ENCODE data around the gene MMP2. TPM values are rescaled to one million over a fixed set of nuclear protein-coding genes. Genes with fewer than 3 reads are reported as not detected.

Gene MMP2
- 521 TPM for total RNA-seq
- long read RNA-seq, transcript MMP2-201 (13 exons, 3,741 nt) = major isoform, 171 of 340 reads
- long read RNA-seq, partial matches to known transcripts = 154 of 340 reads
- long read RNA-seq, other reads (novel, unspliced or antisense) = 15 of 340 reads

DNA sequence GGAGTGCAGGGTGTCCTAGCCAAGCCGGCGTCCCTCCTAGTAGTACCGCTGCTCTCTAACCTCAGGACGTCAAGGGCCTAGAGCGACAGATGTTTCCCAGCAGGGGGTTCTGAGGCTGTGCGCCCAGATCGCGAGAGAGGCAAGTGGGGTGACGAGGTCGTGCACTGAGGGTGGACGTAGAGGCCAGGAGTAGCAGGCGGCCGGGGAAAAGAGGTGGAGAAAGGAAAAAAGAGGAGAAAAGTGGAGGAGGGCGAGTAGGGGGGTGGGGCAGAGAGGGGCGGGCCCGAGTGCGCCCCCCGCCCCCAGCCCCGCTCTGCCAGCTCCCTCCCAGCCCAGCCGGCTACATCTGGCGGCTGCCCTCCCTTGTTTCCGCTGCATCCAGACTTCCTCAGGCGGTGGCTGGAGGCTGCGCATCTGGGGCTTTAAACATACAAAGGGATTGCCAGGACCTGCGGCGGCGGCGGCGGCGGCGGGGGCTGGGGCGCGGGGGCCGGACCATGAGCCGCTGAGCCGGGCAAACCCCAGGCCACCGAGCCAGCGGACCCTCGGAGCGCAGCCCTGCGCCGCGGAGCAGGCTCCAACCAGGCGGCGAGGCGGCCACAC lies at the start of gene MMP2:
TSS of gene MMP2 (plus strand) at position 372 of the 603 bp plus-strand sequence. CDS start 282 bp downstream, outside the sequence.
- DNase-seq (ENCODE audit: low spot score) = no peak

DNA sequence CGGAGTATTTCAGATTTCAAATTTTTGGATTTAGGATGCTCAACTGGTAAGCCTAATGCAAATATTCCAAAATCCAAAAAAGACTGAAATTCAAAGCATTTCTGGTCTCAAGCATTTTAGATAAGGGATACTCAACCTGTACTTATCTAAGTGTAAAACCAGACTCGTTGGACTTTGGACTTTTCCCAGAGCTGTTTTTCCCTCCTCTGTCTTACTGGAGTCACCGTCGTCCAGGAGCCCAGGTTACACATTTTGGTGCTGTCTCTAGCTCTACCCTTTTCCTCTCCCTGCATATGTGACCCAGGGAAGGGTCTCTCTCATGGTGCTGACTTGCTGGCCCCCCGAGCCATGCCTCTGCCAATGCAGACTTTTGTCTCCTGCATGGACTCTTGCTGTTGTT lies 46.0 kb upstream of the MMP2 start:
- DNase-seq (ENCODE audit: low spot score) = no peak

DNA sequence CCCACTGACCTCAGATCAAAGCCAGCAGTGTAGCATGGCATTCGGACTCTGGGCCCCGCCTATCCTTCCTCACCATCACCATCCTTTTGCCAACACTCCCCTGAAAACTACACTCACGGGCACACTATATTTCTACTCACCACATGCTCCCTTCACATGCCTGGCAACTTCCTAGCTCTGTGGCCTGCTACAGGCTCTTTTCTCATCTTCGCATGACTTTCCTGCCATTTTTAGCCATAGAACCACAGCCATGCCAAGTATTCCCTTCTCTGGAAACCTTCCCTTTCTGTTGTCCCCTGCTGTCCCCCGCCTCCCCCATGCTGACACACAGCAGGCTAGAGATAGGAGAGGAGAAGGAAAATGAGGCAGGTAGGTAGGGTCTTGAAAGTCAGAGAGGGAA lies 45.5 kb upstream of the MMP2 start:
- DNase-seq (ENCODE audit: low spot score) = no peak

DNA sequence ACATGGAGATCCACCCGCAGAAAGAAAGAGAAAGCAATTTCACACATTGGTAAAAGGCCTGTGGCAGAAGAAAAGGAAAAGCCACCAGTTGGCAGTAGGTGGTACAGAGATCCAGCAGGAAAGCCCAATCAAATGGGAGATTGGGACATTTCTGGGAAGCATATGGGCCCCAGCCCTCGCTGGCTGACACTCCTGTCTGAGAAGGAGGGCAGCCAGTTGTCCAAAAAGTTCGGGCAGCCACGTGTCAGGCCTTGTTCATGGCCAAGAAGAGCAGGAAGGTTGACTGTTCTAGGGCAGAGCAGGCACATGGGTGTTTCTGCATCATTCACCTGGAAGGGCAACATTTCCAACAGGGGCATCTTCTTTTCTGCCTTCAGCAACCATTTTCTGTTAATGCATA lies 45.0 kb upstream of the MMP2 start:
- DNase-seq (ENCODE audit: low spot score) = no peak

DNA sequence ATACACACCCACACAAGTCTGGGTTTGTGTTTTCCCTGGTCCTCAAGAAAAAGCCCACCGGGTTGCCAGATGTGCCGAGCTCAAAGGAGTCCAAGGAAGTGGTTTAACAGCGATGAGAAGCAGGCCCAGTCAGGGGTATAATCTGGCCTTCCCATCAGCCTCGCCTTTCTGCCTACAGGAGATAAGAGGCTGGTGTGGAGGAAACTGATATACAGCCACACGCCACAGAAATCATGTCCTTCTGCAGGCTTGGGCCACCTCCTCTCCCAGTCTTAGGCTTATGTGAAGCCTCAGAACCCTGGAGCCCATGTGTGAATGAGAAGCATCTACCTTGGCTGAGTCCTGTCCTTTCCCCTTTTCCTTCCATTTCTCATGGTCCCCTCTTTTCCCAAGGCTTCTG lies 43.6 kb upstream of the MMP2 start:
- no peak for DNase-seq (ENCODE audit: low spot score)

DNA sequence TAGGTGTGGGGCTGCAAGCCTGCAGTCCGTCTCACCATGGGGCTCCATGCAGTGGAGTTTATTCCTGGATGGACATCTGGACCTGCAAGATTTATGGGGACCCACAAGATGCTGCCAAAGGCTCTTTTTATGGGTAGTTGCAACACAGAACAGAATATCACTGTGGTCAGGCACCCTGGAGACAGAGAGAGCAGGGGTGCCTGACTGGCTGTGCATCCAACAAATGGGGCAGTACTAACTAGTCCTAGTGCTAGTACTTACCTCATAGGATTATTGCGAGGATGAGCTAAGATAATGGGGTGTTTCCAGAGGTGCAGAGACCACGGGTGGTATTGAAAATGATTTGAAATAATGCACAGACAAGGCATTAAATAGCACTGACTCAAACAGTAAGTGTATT lies 42.4 kb upstream of the MMP2 start:
- DNase-seq (ENCODE audit: low spot score) = no peak

DNA sequence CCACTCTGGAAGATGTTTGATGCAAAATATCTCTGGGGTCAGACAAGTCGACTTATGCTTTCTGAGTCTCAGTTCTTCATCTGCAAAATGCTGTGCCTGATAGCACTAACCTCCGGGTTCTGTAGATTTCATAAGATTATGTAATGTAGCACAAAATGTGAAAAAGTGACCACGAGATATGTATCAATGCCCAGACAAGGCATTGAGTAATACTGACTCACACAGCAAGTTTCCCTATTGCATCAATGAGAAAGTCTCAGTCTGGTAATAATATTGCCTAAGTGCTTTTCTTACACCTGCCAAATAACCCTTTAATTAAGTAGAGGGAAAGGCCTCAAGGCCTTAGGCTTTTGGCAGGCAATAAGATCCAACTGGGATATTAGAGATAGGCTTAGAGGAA lies 41.4 kb upstream of the MMP2 start:
- DNase-seq (ENCODE audit: low spot score) = no peak

DNA sequence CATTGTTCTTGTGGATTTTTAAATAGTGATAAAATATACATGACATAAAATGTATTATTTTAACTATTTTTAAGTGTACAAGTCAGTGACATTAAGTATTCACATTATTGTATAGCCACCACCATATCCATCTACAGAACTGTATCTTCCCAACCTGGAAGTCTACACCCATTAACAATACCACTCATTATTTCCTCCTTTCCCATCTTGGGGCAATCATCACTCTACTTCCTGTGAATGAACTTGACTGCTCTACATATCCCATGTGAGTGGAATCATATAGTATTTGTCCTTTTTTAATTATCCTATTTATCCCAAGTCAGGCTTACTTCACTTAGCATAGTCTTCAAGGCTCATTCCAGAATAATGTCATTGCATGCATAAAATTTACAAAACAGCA lies 40.7 kb upstream of the MMP2 start:
- no peak for DNase-seq (ENCODE audit: low spot score)

DNA sequence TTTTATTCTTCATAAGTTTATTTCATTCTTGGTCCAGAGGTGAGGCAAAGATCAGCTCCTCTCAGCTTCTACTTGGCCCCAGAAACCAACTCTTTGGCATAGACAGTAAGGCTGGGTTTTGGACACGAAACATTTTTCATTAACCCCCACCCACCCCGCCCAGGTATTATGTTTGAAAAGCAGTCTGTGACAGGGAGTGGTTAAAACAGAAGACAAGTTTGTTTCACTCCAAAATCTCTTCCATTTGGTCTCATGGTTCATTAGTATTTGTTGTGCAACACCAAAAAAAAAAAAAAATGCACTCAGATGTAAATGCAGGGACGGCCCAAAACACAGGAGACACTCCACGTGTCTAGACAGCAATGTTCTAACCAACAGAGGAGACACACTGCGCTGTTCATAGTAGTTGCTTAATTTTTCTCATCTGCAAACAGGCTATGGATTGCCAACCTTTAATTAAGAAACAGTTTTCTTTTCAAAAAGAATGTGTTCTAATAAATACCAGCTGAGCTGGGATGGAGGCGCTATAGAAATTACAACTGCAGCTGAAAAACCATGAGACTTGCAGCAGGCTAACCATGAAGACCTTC lies 39.8 kb upstream of the MMP2 start:
- DNase-seq (ENCODE audit: low spot score) = no peak

DNA sequence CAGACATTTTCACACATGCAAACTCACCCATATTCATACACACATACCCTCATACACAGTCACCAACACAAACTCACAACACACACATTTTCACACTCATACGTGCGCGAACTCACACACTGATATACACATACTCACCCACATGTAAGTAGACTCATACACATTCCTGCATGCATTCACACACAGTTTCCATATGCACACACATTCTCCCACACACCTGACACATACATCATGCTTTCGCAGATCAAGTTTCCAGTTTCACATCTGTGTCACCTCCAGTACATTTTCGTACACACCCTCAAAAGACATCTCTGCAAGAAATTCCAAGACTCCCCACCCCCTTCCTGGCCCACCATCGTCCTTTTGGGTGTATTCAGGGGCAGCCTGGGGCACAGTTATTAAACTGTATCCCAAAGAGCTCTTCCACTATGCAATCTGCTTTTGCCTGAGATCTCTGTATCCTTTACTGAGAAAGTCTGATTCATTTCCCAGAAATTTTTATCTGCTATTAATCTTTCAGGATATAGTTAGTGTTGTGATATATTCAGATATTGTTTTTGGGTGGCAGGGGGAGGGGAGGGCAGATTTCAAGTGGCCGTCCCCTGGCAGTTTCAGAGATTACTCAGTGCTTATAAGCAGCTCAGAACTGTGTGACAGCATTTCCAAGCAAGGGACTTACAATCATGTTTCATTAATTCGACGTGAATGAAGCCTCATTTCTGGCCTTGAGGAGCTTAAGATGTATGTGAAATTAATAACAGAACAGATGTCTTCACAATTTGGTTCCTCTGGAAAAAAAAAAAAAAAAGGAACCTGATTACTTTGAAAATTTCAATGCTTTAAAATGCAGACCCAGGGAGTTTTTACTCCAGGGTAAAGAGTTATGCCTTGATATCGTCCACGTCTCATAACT lies 35.3 kb upstream of the MMP2 start:
- no peak for DNase-seq (ENCODE audit: low spot score)

DNA sequence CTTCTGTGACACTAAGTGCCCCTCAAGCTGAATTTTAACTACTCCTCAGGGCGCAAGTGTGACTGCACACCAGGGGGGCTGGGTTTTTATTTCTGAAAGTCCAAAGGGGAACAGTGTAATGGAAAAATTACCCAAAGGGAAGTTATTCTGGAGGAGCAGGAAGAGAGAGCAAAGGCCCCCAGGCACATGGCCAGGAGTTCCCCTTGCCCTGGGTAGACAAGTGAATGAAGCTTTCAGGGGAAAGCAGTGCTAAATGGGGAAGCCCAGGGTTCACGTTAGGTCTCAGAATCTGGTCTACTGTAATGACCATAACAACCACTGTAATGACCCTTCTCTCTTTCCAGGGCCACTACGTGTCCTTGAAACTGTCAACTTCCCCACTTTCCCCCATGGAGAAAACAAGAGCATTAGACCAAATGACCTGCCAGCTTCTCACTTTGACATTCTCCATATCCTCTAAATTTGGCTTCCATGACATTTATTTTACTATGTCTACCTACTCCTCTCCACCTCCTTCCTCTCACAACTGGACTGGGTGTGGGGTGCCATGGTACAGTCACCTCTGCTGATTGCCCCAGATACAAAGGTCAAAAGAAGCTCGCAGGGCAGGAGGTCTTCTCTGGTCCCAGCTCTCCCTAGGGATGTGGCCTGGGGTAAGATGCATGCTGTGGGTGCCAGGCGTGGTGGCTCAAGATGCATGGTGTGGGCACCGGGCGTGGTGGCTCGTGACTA lies 34.1 kb upstream of the MMP2 start:
- DNase-seq (ENCODE audit: low spot score) = no peak

DNA sequence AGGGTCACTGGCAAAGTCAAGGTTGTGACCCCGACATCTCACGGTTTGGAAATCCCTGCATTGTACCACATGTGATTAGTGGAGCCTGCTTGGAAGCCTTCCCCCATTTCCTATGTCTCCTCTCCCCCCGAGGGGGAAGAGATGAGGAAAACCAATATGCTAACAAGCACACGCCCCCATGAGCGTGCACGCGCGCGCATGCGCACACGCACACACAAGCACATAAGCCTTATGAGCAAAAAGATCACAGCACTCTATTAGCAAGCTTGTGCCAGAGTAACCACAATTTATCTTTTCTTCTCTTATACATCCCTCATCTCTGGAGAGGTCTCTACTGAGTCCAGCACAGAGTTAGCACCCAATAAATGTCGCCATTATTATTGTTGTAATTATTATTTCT lies 31.8 kb upstream of the MMP2 start:
- DNase-seq (ENCODE audit: low spot score) = no peak

DNA sequence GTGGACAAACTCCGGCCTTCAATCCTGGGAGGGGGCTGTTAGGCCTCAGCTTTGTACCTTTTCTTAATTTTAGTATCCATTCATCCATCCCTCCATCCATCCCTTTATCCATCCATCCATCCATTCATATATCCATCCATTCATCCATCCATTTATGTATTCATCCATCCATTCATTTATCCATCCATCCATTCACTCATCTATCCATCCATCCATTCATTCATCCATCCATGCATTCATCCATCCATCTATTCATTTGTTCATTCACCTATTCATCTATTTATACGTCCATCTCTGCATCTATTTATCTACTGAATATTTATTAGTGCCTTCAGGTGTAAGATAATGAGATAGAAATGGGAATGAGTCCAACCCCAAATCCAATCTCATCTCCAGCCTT lies 26.0 kb upstream of the MMP2 start:
- DNase-seq (ENCODE audit: low spot score) = no peak

DNA sequence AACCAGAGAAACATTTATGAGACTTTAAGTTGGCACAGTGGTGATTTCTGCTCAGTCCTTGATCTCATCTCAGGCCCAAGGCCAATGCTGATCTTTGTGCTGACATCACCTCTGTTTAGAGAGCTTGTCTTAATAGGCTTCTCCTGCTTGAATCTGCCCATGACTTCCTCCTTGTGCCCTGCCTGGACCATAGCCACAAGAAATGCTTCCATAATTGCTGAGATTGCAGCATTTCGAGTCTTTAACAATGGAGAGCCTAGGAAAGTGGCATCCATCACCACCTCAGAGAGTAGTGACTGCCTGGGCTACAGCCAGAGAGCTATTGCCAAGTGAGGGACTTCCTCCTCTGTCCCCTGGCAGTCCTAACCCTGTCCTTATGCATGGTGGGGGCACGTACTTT lies 25.1 kb upstream of the MMP2 start:
- no peak for DNase-seq (ENCODE audit: low spot score)

DNA sequence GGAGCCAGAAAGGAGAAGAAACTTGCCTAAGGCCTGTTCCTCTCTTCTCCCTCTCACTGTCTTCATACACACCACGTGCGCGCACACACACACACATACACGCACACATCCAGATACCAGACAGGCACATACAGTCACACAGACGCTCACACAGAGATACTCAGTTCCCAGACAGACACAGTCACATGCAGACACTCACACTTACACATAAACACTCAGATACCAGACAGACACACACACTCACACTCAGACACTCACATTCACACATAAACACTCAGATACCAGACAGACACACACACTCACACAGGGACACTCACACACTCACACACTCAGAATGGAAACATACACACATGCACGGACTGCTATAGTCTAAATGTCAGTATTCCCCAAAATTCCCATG lies 24.1 kb upstream of the MMP2 start:
- DNase-seq (ENCODE audit: low spot score) = no peak

DNA sequence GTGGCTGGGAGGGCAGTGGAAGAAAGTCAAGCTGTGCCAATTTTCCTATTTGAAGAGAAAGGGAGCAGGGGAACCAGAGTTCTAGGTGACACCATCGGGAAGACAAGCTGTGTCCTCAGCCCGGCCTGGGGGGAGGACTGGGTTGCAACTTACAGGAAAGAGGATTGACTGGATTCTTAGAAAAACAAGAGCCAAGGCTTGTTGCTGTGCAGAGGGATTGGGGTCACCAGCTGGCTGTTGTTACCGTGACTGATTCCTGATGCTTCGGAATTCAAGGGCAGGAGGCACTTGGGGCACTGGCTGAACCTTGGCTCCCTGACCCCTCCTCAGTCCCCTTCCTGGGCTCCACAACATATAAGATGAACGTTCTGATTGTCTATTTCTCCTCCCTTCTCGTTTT lies 16.8 kb upstream of the MMP2 start:
- no peak for DNase-seq (ENCODE audit: low spot score)

DNA sequence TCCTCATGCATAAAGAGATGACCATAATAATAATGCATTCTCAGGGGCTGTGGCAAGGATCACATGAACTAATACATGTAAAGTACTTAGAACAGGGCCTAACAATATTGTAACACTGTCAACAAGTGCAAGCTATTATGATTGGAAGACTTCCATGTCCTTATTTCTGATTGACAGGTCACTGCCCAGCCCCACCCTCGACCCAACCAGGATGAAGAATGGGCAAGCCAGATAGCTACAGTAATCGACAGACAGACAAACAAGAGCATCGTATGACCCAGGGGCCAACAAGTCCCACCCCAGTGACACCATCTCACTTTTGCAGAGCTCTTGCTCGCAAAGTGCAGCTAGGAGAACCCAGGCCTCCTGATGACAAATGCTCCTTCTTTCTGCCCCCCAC lies 14.6 kb upstream of the MMP2 start:
- no peak for DNase-seq (ENCODE audit: low spot score)

DNA sequence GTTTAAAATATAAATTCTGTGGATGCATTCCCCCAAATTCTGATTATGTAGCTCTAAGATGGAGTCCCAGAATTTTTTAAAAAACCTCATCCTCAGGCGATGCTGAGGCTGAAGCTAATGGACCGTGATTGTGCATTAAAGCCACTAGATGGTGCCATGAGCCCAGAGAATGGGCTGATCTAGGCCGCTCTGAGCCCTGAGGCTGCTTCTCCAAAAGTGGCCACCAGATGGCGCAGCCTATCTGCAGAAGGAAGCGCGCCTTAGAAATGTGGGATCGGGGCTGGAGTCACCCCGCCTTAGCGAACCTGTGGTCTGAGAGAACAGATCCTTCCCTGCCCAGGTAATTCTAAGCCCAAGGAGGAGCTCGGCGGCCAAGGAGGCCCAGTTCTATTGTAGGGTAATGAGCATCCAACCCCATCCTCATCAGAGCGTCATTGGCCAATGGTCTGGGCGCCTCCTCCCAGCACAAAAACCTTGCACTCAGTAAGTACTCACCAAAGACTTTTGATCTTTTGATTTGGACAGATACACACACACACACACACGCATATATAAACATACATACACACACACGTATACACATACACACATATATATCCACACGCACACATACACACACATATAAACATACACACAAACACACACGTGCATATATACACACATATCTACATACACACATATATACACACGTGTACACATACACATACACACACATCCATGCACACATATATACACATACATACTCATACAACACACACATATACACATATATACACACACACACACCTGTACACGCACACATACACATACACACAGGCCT lies 13.7 kb upstream of the MMP2 start:
- peak; percentile 94 for DNase-seq (ENCODE audit: low spot score)

DNA sequence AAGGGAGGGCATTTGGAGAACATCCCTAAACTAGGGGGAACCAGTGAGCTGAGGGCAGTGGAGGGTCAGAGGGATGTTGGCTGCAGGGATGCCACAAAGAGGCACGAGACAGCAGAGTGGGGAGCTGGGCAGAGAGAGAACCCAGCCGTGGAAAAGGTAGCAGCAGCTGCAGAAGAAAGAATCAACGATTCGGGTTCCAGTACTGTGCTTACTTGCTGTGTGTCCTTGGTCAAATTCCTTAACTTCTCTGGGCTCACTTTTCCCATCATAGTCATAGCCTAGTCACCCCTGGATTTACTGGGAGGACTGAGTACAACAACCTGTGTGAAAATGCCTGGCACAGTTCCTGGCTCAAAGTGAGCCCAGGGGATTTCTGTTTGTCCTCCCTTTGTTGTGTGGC lies 12.8 kb upstream of the MMP2 start:
- no peak for DNase-seq (ENCODE audit: low spot score)

DNA sequence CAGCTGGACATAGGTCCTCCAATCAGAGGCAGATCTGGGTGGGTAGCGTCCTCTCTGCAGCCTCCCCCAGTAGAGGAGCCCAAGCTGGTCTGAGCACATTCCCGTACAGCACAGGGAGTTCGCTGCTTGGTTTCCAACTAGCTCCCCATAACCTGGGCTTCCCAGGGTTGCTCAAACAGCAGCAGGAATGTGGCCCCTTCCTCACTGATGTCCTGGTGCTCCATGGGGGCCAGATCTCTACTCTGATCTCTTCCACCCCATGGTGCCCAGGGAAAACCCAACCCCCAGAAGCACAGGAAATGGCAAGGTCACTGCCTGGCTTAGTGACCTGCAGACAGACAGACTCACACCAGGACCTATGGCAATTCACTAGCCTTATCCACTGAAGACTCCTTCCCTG lies 11.1 kb upstream of the MMP2 start:
- peak; percentile 53 for DNase-seq (ENCODE audit: low spot score)

All from mesenteric fat pad (tissue), 1 donor.